Spleen (tissue), 11 donors: ENCODE data around the gene PLXNC1. TPM values are rescaled to one million over a fixed set of nuclear protein-coding genes. Genes with fewer than 3 reads are reported as not detected.

Experiments
- DNase-seq: peaks from one replicate; pipeline ENCODE4 v3.0.0-alpha.2; 2020
- H3K27ac ChIP-seq, 8 donors: fragments of 200-600 bp; sonication (generic) in 7 of 8; 1 replicate in 4 of 8; 2 replicates in 4 of 8; pipeline versions ENCODE4 v1.5.0 to v1.8.0; 2016 to 2021; ENCODE audit warnings: inconsistent platforms in 4 of 8, mild to moderate bottlenecking in 4 of 8, moderate library complexity in 1 of 8
- H3K27me3 ChIP-seq, 7 donors: fragments of 200-600 bp; sonication (generic) in 6 of 7; replicated peaks in 1 of 7; 1 replicate in 4 of 7; 2 replicates in 3 of 7; pipeline versions ENCODE4 v1.5.0 to v1.8.0; 2016 to 2021; ENCODE audit warnings: inconsistent platforms in 3 of 7, mild to moderate bottlenecking in 1 of 7
- H3K36me3 ChIP-seq, 6 donors: fragments of 200-600 bp; sonication (generic) in 5 of 6; 1 replicate in 4 of 6; 2 replicates in 2 of 6; pipeline versions ENCODE4 v1.5.0 to v1.8.0; 2016 to 2021; ENCODE audit warnings: inconsistent platforms in 2 of 6
- H3K4me1 ChIP-seq, 6 donors: fragments of 200-600 bp; sonication (generic) in 5 of 6; 1 replicate in 3 of 6; 2 replicates in 3 of 6; pipeline versions ENCODE4 v1.5.0 to v1.8.0; 2016 to 2021; ENCODE audit warnings: inconsistent platforms in 3 of 6
- H3K4me3 ChIP-seq, 8 donors: fragments of 200-600 bp; sonication (generic) in 7 of 8; 1 replicate in 4 of 8; 2 replicates in 4 of 8; pipeline versions ENCODE4 v1.5.0 to v1.8.0; 2016 to 2021; ENCODE audit warnings: inconsistent platforms in 4 of 8, mild to moderate bottlenecking in 4 of 8, moderate library complexity in 2 of 8
- H3K9me3 ChIP-seq, 8 donors: fragments of 200-600 bp; sonication (generic) in 7 of 8; 1 replicate in 4 of 8; 2 replicates in 4 of 8; pipeline versions ENCODE4 v1.5.0 to v1.8.0; 2016 to 2021; ENCODE audit warnings: inconsistent platforms in 4 of 8
- CTCF ChIP-seq, 11 experiments: fragments of 200-600 bp in 7 of 11; fragments of 450-650 bp in 4 of 11; sonication (generic) in 4 of 11; IDR thresholded peaks in 8 of 11; conservative IDR thresholded peaks in 3 of 11; 1 replicate in 7 of 11; 2 replicates in 4 of 11; pipeline versions ENCODE4 v1.4.0 to v1.8.0; 2016 to 2021; ENCODE audit warnings: antibody characterized with exemption in 11 of 11, inconsistent platforms in 4 of 11, mild to moderate bottlenecking in 1 of 11
- POLR2A ChIP-seq, 3 donors: fragments of 450-650 bp; IDR thresholded peaks; one replicate each; pipeline ENCODE4 v1.5.1; 2017; ENCODE audit warnings: antibody characterized with exemption in 3 of 3, mild to moderate bottlenecking in 1 of 3
- POLR2AphosphoS5 ChIP-seq, 3 donors: sonication (generic); formaldehyde crosslinking; IDR thresholded peaks; one replicate each; pipeline ENCODE4 v1.5.1; 2017; ENCODE audit warnings: antibody characterized with exemption in 3 of 3
- WGBS, 5 donors: extraction: QIAGEN DNeasy Blood & Tissue Kit in 3 of 5; methylation state at CpG; one replicate each; pipeline versions ENCODE4 v1.1.5 to v1.1.7; 2013 to 2018; 5-methylcytosine and 5-hydroxymethylcytosine counted together
- intact Hi-C: fragments of 100-400 bp; cut with DNase I; formaldehyde crosslinking; loops from one replicate; pipeline ENCODE4 v1.15.0; 2023; ENCODE audit warnings: low total_unique reads
- polyA plus RNA-seq, 3 donors: library from polyadenylated mRNA; stranded (reverse); fragments of 200-250 nt; gene quantifications; one replicate each; pipeline ENCODE4 v1.2.1, GENCODE V29; 2013
- total RNA-seq, 7 donors: library from RNA; depleted of rRNA in 3 of 7; stranded (reverse); fragments of >200 nt in 3 of 7; fragmentation: NEBNext Ultra II Directional in 4 of 7; extraction: Animal tissue kit (Norgen Biotek cat#: 25700) in 4 of 7; gene quantifications; one replicate each; pipeline versions ENCODE4 v1.1.0 to v1.2.1, GENCODE V29; 2016 to 2021
- donor health status: healthy with polysubstance abuse.
- donor health status: DM: no; HTN: no; CAD: no; lungs with moderate emphysema.
- donor health status: DM: no; HTN: no; CAD: no.
- donor health status: Bipolar disorder and iron deficiency.
- donor health status: healthy.
- donor health status: DM: no; HTN: no; CAD: no.
- donor health status: DM: yes; HTN: yes; CAD: no.

PLXNC1 gene
- total and polyA plus RNA-seq, 10 donors: 6.8 to 138 (median 69.7) TPM

DNA sequence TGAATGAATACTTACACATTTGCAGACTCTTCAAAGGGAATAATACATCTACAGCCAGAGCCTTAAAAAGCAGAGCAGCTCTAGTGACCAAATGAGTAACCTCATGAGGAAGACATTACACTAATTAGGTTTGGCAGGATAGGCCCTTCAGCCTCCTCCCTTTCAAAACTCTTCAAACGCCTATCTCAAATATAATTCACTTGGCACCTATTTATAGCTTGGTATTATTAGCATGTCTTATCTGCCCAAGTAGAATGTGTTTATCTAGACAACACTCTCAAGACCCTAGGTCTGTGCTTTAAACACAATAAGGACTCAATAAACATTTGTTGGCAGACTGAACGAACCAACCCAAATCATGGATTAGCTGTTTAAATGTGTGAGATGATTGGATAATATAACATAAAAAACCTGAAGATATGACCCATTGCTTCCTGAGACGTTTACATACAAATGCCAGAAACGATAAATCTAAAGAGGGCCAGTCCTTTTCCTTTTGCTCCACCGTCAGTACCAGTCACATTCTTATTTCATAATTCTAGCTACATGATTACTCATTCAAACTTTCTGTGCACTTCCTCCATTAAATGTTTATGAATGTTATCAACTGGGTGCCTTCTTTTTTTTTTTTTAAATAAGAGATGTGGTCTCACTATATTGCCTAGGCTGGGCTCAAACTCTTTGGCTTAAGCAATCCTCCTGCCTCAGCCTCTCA lies 188.0 kb downstream of the PLXNC1 start:
- Histone ChIP-seq H3K4me1 (no peaks in the 10 kb centered on the region), H3K4me3 (no peak overlapping the region), H3K36me3 (peaks cover 0 to 6% (median 0%) of the 10 kb centered on the region in 6 donors), H3K27me3 (no peaks in the 10 kb centered on the region), H3K9me3 (no peaks in the 10 kb centered on the region), H3K27ac (no peak overlapping the region)
- 70 to 81% (median 74%) methylated on average over 5 of the region's 5 CpGs for WGBS, 5 donors
- DNase-seq: no peak
- intact Hi-C loops: no loop called here
- TF ChIP-seq CTCF (IDR thresholded peaks at IDR 0.05 in 8 of 11, conservative IDR thresholded peaks at IDR 0.05 in 3 of 11) (no peak), POLR2A (IDR thresholded peaks at IDR 0.05) (no peak), POLR2AphosphoS5 (IDR thresholded peaks at IDR 0.05) (no peak)

DNA sequence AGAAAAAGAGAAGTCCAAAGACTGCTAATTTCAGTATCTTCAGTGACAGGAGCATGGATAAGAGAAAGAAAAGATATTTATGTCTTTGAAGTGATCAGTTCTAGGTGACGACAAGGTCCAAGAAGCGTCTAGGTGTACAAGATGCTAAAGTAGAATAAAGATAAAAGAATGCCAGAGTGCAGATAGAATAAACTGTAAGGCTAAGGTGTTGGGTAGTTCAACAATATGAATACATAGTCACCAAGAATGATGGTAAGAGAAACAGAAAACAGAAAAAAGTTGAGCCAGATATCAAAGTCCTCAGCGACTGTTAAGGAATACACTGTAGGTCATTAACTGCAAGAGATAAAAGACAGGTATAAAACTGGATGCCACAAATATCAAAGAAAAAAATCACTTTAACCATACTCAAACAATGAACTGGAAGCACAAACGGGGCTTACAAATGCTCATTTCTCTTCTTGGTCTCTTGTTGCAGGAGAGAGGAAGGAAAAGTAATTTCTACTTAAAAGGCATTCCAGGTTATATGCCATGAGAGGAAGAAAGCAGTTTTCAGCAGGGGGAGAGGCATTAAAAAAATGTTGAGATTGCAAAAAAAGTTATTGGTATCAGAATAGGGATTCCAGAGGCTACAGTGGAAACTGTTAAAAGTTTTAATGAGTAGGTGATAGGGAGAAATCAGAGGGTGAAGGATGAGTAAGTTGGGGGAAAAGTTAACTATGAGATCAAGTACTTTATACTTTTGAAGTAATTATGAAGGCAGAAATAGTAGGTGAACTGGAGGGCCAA lies 189.8 kb downstream of the PLXNC1 start:
- H3K27me3 ChIP-seq: no peaks in the 10 kb centered on the region
- no peaks in the 10 kb centered on the region for H3K9me3 ChIP-seq
- H3K27ac ChIP-seq: no peak overlapping the region
- intact Hi-C loops: no loop called here
- TF ChIP-seq POLR2AphosphoS5 (IDR thresholded peaks at IDR 0.05) (no peak), CTCF (IDR thresholded peaks at IDR 0.05 in 8 of 11, conservative IDR thresholded peaks at IDR 0.05 in 3 of 11) (no peak), POLR2A (IDR thresholded peaks at IDR 0.05) (no peak)
- H3K4me3 ChIP-seq: no peak overlapping the region
- no peak for DNase-seq
- H3K4me1 ChIP-seq: no peaks in the 10 kb centered on the region
- WGBS, 5 donors: 91 to 95% (median 94%) methylated on average over 4 of the region's 4 CpGs
- H3K36me3 ChIP-seq: no peaks in the 10 kb centered on the region

GRCh38 chr12:94340573-94340972 lies 192.2 kb downstream of the PLXNC1 start:
- Histone ChIP-seq H3K36me3 (peaks cover 0 to 9% (median 0%) of the 10 kb centered on the region in 6 donors), H3K9me3 (peaks cover 0 to 10% (median 0%) of the 10 kb centered on the region in 8 donors), H3K27me3 (no peaks in the 10 kb centered on the region), H3K27ac (no peak overlapping the region), H3K4me3 (no peak overlapping the region), H3K4me1 (no peaks in the 10 kb centered on the region)
- intact Hi-C loops: no loop called here
- no peak for DNase-seq
- 95 to 98% (median 97%) methylated on average over 6 of the region's 6 CpGs for WGBS, 5 donors
- TF ChIP-seq POLR2A (IDR thresholded peaks at IDR 0.05) (no peak), POLR2AphosphoS5 (IDR thresholded peaks at IDR 0.05) (no peak), CTCF (IDR thresholded peaks at IDR 0.05 in 8 of 11, conservative IDR thresholded peaks at IDR 0.05 in 3 of 11) (no peak)

GRCh38 chr12:94353130-94353529 lies 204.8 kb downstream of the PLXNC1 start:
- Histone ChIP-seq H3K27ac (no peak overlapping the region), H3K4me3 (no peak overlapping the region), H3K36me3 (peaks cover 0 to 57% (median 13%) of the 10 kb centered on the region in 6 donors), H3K4me1 (no peaks in the 10 kb centered on the region), H3K9me3 (peaks cover 24 to 95% (median 77%) of the 10 kb centered on the region in 8 donors), H3K27me3 (no peaks in the 10 kb centered on the region)
- TF ChIP-seq POLR2A (IDR thresholded peaks at IDR 0.05) (no peak), POLR2AphosphoS5 (IDR thresholded peaks at IDR 0.05) (no peak), CTCF (IDR thresholded peaks at IDR 0.05 in 8 of 11, conservative IDR thresholded peaks at IDR 0.05 in 3 of 11) (no peak)
- no peak for DNase-seq
- intact Hi-C loops: no loop called here
- 88 to 100% (median 97%) methylated on average over 1 of the region's 1 CpG for WGBS, 5 donors
